Measurements from ENCODE around the gene MAP4K4.
"Not testable (repeated sequence)": the region's sequence is repeated elsewhere in the genome, so short reads cannot be mapped to it uniquely, and the experiment has no call there.

The MAP4K4 gene

GRCh38 chr2:101742547-101742946 lies 45.0 kb downstream of the MAP4K4 start:
- no peak for DNase-seq (ENCODE audit: low read depth in 2 of 2)

- DNase-seq (ENCODE audit: low read depth in 2 of 2) = no peak
These were observed 45.8 kb downstream of the MAP4K4 start for GRCh38 chr2:101743288-101743687.

GRCh38 chr2:101744832-101745231 lies 47.3 kb downstream of the MAP4K4 start:
- no peak for DNase-seq (ENCODE audit: low read depth in 2 of 2)

- DNase-seq (ENCODE audit: low read depth in 2 of 2) = no peak
These were observed 48.5 kb downstream of the MAP4K4 start for GRCh38 chr2:101745711-101746694.

- DNase-seq (ENCODE audit: low read depth in 2 of 2) = no peak
These were observed 50.5 kb downstream of the MAP4K4 start for GRCh38 chr2:101748000-101748399.

GRCh38 chr2:101748462-101748861 lies 51.0 kb downstream of the MAP4K4 start:
- not testable (repeated sequence) for DNase-seq (ENCODE audit: low read depth in 2 of 2)

- DNase-seq (ENCODE audit: low read depth in 2 of 2) = no peak
These were observed 53.2 kb downstream of the MAP4K4 start for GRCh38 chr2:101750688-101751087.

GRCh38 chr2:101751276-101751815 lies 53.8 kb downstream of the MAP4K4 start:
- DNase-seq (ENCODE audit: low read depth in 2 of 2) = no peak

GRCh38 chr2:101751875-101752619 lies 54.5 kb downstream of the MAP4K4 start:
- no peak for DNase-seq (ENCODE audit: low read depth in 2 of 2)

GRCh38 chr2:101752716-101753616 lies 55.5 kb downstream of the MAP4K4 start:
- no peak for DNase-seq (ENCODE audit: low read depth in 2 of 2)

GRCh38 chr2:101753720-101754490 lies 56.4 kb downstream of the MAP4K4 start:
- no peak for DNase-seq (ENCODE audit: low read depth in 2 of 2)

GRCh38 chr2:101754618-101755017 lies 57.1 kb downstream of the MAP4K4 start:
- DNase-seq (ENCODE audit: low read depth in 2 of 2) = no peak

GRCh38 chr2:101756266-101756665 lies 58.8 kb downstream of the MAP4K4 start:
- no peak for DNase-seq (ENCODE audit: low read depth in 2 of 2)

- DNase-seq (ENCODE audit: low read depth in 2 of 2) = no peak
These were observed 60.5 kb downstream of the MAP4K4 start for GRCh38 chr2:101758001-101758400.

- DNase-seq (ENCODE audit: low read depth in 2 of 2) = no peak
These were observed 61.7 kb downstream of the MAP4K4 start for GRCh38 chr2:101759162-101759561.

- DNase-seq (ENCODE audit: low read depth in 2 of 2) = no peak
These were observed 65.1 kb downstream of the MAP4K4 start for GRCh38 chr2:101762451-101763171.

- DNase-seq (ENCODE audit: low read depth in 2 of 2) = no peak
These were observed 66.2 kb downstream of the MAP4K4 start for GRCh38 chr2:101763496-101764333.

- no peak for DNase-seq (ENCODE audit: low read depth in 2 of 2)
These were observed 68.8 kb downstream of the MAP4K4 start for GRCh38 chr2:101766337-101766736.
